Stomach (tissue), 4 donors: ENCODE results near the gene NMT1.

Experiments
- POLR2A ChIP-seq, 4 donors: fragments of 450-650 bp; IDR thresholded peaks; one replicate each; pipeline ENCODE4 v1.6.1; 2016; ENCODE audit warnings: antibody characterized with exemption in 4 of 4, control low read depth in 2 of 4, mild to moderate bottlenecking in 1 of 4, moderate library complexity in 1 of 4
- POLR2AphosphoS5 ChIP-seq, 3 donors: sonication (generic); formaldehyde crosslinking; IDR thresholded peaks; one replicate each; pipeline ENCODE4 v1.6.1; 2016; ENCODE audit warnings: antibody characterized with exemption in 3 of 3
- TF ChIP-seq, protein P1 (sequence below), 7 experiments: fragments of 450-650 bp in 4 of 7; fragments of 200-600 bp in 3 of 7; sonication (generic) in 3 of 7; IDR thresholded peaks; one replicate each; pipeline ENCODE4 v1.5.1; 2016 to 2019; ENCODE audit warnings: antibody characterized with exemption in 7 of 7, control low read depth in 2 of 7, mild to moderate bottlenecking in 1 of 7

DNA sequence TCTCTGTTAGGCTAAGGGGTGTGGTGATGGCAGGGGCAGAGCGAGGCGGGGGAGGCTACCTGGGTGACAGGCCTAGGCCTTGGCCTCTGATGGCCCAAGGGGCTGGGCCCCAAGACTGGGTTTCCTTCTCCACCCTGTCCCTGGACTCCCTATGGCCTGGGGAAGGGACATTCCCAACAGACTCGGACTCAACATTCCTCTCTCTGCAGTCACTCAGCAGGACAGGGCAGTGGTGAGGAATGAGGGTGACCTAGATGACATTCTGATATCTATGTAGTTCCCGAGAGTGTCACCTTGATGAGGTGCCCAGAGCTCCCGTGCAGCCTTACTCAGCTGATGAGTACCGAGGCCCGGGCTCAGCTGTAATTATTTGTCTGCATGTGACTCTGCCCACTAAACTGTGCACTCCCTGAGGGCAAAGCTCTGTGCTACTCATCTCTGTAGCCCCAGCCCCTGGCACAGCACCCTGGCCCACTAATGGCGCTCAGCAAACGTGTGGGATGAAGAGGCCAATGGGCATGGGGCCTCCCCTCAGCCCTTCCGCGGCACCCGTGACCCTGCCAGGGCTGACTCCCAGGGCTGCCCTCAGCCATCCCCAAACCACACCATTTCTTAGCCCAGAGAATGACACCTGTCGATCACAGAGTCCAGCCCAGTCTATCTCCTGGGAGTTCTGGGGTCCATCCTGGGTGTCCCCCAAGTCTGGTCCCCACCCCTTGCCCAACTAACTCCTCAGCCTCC is 69.0 kb downstream of the NMT1 start:
- TF ChIP-seq, protein P1, sequence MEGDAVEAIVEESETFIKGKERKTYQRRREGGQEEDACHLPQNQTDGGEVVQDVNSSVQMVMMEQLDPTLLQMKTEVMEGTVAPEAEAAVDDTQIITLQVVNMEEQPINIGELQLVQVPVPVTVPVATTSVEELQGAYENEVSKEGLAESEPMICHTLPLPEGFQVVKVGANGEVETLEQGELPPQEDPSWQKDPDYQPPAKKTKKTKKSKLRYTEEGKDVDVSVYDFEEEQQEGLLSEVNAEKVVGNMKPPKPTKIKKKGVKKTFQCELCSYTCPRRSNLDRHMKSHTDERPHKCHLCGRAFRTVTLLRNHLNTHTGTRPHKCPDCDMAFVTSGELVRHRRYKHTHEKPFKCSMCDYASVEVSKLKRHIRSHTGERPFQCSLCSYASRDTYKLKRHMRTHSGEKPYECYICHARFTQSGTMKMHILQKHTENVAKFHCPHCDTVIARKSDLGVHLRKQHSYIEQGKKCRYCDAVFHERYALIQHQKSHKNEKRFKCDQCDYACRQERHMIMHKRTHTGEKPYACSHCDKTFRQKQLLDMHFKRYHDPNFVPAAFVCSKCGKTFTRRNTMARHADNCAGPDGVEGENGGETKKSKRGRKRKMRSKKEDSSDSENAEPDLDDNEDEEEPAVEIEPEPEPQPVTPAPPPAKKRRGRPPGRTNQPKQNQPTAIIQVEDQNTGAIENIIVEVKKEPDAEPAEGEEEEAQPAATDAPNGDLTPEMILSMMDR (IDR thresholded peaks at IDR 0.05) = no peak
- TF ChIP-seq POLR2A (IDR thresholded peaks at IDR 0.05) (no peak), POLR2AphosphoS5 (IDR thresholded peaks at IDR 0.05) (peak in 2 of 3 donors; percentile 47 to 54)
